H9 (cell line): ENCODE results near the gene NKD2. TPM values are rescaled to one million over a fixed set of nuclear protein-coding genes. Genes with fewer than 3 reads are reported as not detected.

Experiments
- DNase-seq: peaks from one replicate; pipeline ENCODE4 v3.0.0-alpha.2; 2017
- H2AFZ ChIP-seq: one replicate; pipeline ENCODE4 v1.6.1; 2013; ENCODE audit warnings: mild to moderate bottlenecking, low read length, control low read depth, moderate library complexity
- H2AK5ac ChIP-seq: 2 replicates; pipeline ENCODE4 v1.6.1; 2013; ENCODE audit warnings: low read length, control low read depth, mixed read lengths; ENCODE audit not compliant: insufficient read length
- H2BK120ac ChIP-seq: one replicate; pipeline ENCODE4 v1.6.1; 2013; ENCODE audit warnings: low read depth, mild to moderate bottlenecking, low read length, control low read depth, inconsistent platforms; ENCODE audit not compliant: poor library complexity, severe bottlenecking
- H2BK12ac ChIP-seq: 2 replicates; pipeline ENCODE4 v1.6.1; 2013; ENCODE audit warnings: low read length, control low read depth, mixed read lengths, low read depth; ENCODE audit not compliant: insufficient read length
- H2BK15ac ChIP-seq: 2 replicates; pipeline ENCODE4 v1.6.1; 2013; ENCODE audit warnings: low read depth, low read length, control low read depth
- H2BK20ac ChIP-seq: one replicate; pipeline ENCODE4 v1.6.1; 2013; ENCODE audit warnings: low read depth, mild to moderate bottlenecking, low read length, control low read depth, inconsistent platforms; ENCODE audit not compliant: poor library complexity, severe bottlenecking
- H2BK5ac ChIP-seq: 2 replicates; pipeline ENCODE4 v1.6.1; 2013; ENCODE audit warnings: low read length, control low read depth, mixed read lengths; ENCODE audit not compliant: insufficient read length
- H3K14ac ChIP-seq: 2 replicates; pipeline ENCODE4 v1.6.1; 2013; ENCODE audit warnings: low read length, control low read depth; ENCODE audit not compliant: insufficient read depth
- H3K18ac ChIP-seq: 2 replicates; pipeline ENCODE4 v1.6.1; 2013; ENCODE audit warnings: low read depth, mild to moderate bottlenecking, mixed read lengths, low read length, control low read depth; ENCODE audit not compliant: insufficient read length
- H3K23ac ChIP-seq: 2 replicates; pipeline ENCODE4 v1.6.1; 2013; ENCODE audit warnings: low read length, control low read depth, mixed read lengths, low read depth; ENCODE audit not compliant: insufficient read length
- H3K23me2 ChIP-seq: 2 replicates; pipeline ENCODE4 v1.6.1; 2013; ENCODE audit warnings: low read depth, mild to moderate bottlenecking, mixed read lengths, low read length, control low read depth; ENCODE audit not compliant: insufficient read length, poor library complexity, severe bottlenecking
- H3K27ac ChIP-seq: 2 replicates; pipeline ENCODE4 v1.5.1; 2013; ENCODE audit warnings: low read length, control low read depth, mixed read lengths, low read depth; ENCODE audit not compliant: insufficient read length
- H3K27me3 ChIP-seq: 2 replicates; pipeline ENCODE4 v1.6.1; 2013; ENCODE audit warnings: low read length, control low read depth, inconsistent platforms; ENCODE audit not compliant: insufficient read depth
- H3K4ac ChIP-seq: 2 replicates; pipeline ENCODE4 v1.6.1; 2013; ENCODE audit warnings: low read depth, mild to moderate bottlenecking, control low read depth, inconsistent platforms, low read length, moderate library complexity
- H3K4me1 ChIP-seq: 2 replicates; pipeline ENCODE4 v1.6.1; 2013; ENCODE audit warnings: low read length, control low read depth, inconsistent platforms; ENCODE audit not compliant: insufficient read depth
- H3K4me2 ChIP-seq: 2 replicates; pipeline ENCODE4 v1.6.1; 2013; ENCODE audit warnings: low read length, control low read depth, mixed read lengths; ENCODE audit not compliant: insufficient read length, insufficient read depth
- H3K56ac ChIP-seq: 2 replicates; pipeline ENCODE4 v1.6.1; 2013; ENCODE audit warnings: low read depth, mild to moderate bottlenecking, mixed read lengths, low read length, control low read depth; ENCODE audit not compliant: insufficient read length
- H3K79me1 ChIP-seq: 2 replicates; pipeline ENCODE4 v1.6.1; 2013; ENCODE audit warnings: low read depth, mild to moderate bottlenecking, moderate library complexity, low read length, control low read depth, inconsistent platforms; ENCODE audit not compliant: insufficient read depth, poor library complexity, severe bottlenecking
- H3K79me2 ChIP-seq: 2 replicates; pipeline ENCODE4 v1.6.1; 2013; ENCODE audit warnings: low read length, control low read depth, inconsistent platforms; ENCODE audit not compliant: insufficient read depth
- H3K9ac ChIP-seq: 2 replicates; pipeline ENCODE4 v1.6.1; 2013; ENCODE audit warnings: low read length, control low read depth, mixed read lengths; ENCODE audit not compliant: insufficient read length; ENCODE audit errors: extremely low read depth
- H3K9me3 ChIP-seq: one replicate; pipeline ENCODE4 v1.6.1; 2013; ENCODE audit warnings: low read depth, low read length, inconsistent platforms; ENCODE audit not compliant: control insufficient read depth
- H3T11ph ChIP-seq: one replicate; pipeline ENCODE4 v1.6.1; 2013; ENCODE audit warnings: mild to moderate bottlenecking, low read length, control low read depth, inconsistent platforms
- H4K20me1 ChIP-seq: one replicate; pipeline ENCODE4 v1.6.1; 2013; ENCODE audit not compliant: control insufficient read depth, insufficient read length, insufficient read depth
- H4K5ac ChIP-seq: 2 replicates; pipeline ENCODE4 v1.6.1; 2013; ENCODE audit warnings: low read depth, mild to moderate bottlenecking, mixed read lengths, low read length, control low read depth; ENCODE audit not compliant: insufficient read length
- H4K8ac ChIP-seq: replicated peaks from 2 replicates; pipeline ENCODE4 v1.6.1; 2013; ENCODE audit warnings: low read length, control low read depth, mixed read lengths, low read depth; ENCODE audit not compliant: insufficient read length
- H4K91ac ChIP-seq: 2 replicates; pipeline ENCODE4 v1.6.1; 2013; ENCODE audit warnings: low read depth, mild to moderate bottlenecking, moderate library complexity, mixed read lengths, low read length, control low read depth; ENCODE audit not compliant: insufficient read length
- H3K27ac Mint-ChIP-seq, 3 experiments: 2 replicates in 2 of 3; 3 replicates in 1 of 3; pipeline ENCODE4 v1.8.0; 2020 to 2021; ENCODE audit warnings: mixed read lengths in 3 of 3, mild to moderate bottlenecking in 1 of 3, moderate library complexity in 1 of 3
- H3K27me3 Mint-ChIP-seq: 2 replicates; pipeline ENCODE4 v1.8.0; 2021; ENCODE audit warnings: low read depth, mild to moderate bottlenecking, moderate library complexity, mixed read lengths
- H3K36me3 Mint-ChIP-seq, 3 experiments: 2 replicates in 2 of 3; 3 replicates in 1 of 3; pipeline ENCODE4 v1.8.0; 2020 to 2021; ENCODE audit warnings: low read depth in 3 of 3, mixed read lengths in 3 of 3; ENCODE audit not compliant: insufficient read depth in 1 of 3
- H3K4me1 Mint-ChIP-seq, 2 experiments: 2 replicates each; pipeline ENCODE4 v1.8.0; 2020; ENCODE audit warnings: mixed read lengths in 2 of 2
- H3K4me3 Mint-ChIP-seq, 2 experiments: 2 replicates in 1 of 2; 3 replicates in 1 of 2; pipeline ENCODE4 v1.8.0; 2020 to 2021; ENCODE audit warnings: mild to moderate bottlenecking in 2 of 2, mixed read lengths in 2 of 2, moderate library complexity in 1 of 2
- H3K9me3 Mint-ChIP-seq, 2 experiments: 2 replicates in 1 of 2; 3 replicates in 1 of 2; pipeline ENCODE4 v1.8.0; 2020; ENCODE audit warnings: mild to moderate bottlenecking in 2 of 2, mixed read lengths in 2 of 2, moderate library complexity in 1 of 2
- WGBS: extraction: QIAGEN DNeasy Blood & Tissue Kit; methylation state at CpG from one replicate; pipeline ENCODE4 v1.1.7; 2013; ENCODE audit warnings: missing lambda C conversion rate, low lambda C conversion rate, mixed read lengths; ENCODE audit not compliant: insufficient read length; ENCODE audit errors: extremely low coverage; 5-methylcytosine and 5-hydroxymethylcytosine counted together
- total RNA-seq: library from RNA; stranded (reverse); gene quantifications from 2 replicates; pipeline ENCODE4 v1.2.1, GENCODE V29; 2021
- TF ChIP-seq, protein P1 (sequence below): fragments of 200-600 bp; sonication (generic); conservative IDR thresholded peaks from 3 replicates; pipeline ENCODE4 v1.8.0; 2021; ENCODE audit warnings: antibody characterized with exemption, mild to moderate bottlenecking

The NKD2 gene
- total RNA-seq, 1 experiment from 2014 or later, result 7.3 TPM

DNA sequence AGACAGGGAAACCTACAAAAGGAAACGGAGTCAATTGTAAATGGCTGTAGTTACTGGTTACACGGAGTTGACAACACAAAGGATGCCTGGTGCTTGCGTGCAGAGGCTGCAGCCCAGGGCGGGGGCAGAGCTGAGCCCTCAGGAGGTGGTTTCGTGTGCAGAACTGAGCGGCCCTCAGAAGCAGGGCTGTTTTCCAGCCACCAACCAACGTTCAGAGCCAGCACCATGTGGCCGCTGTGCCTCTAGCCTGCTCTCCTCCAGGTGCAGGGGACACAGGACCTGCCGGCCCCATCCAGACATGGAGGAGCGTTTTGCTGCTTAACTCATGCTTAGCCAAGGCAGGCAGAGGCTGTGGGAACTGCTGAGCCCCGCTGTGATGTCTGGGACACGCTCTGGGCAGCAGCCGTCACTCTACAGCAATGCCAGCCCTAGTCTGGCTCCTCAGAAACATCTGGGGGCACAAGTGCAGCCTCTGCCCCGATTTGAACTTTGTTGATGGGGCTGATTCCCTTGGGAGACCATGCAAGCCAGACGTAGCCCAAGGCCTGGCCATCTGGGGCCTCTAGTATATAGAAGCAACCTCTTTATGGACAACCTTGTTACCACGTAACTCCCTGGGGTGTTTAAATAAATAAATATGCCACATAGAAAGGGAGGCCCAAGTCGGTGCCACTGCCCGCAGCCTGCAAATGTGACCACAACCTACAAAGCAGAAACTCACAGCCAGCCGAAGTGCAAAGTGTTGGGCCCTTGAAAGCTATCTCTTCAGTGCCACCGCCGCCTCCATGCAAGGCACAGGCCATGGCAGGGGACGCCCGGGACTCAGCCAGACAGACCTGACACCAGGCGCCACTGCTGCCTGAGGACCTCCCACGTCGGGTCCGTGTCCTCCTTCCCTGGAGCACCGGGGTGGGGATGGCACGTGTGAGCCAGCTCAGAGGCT lies 42.1 kb downstream of the NKD2 start:
- Histone ChIP-seq H2AK5ac (no peak overlapping the region), H3K23ac (no peak overlapping the region), H3K23me2 (no peaks in the 10 kb centered on the region), H3K4me1 (no peaks in the 10 kb centered on the region), H2BK20ac (no peak overlapping the region), H4K20me1 (peaks cover 3% of the 10 kb centered on the region), H3K56ac (no peak overlapping the region), H2BK120ac (no peak overlapping the region), H4K8ac (no peak overlapping the region), H3K4ac (no peak overlapping the region), H2BK15ac (no peak overlapping the region), H2AFZ (no peak overlapping the region), H2BK5ac (no peak overlapping the region), H3T11ph (no peak overlapping the region), H3K79me2 (no peaks in the 10 kb centered on the region), H3K4me2 (no peak overlapping the region), H3K27ac (no peak overlapping the region), H3K18ac (no peak overlapping the region), H2BK12ac (no peak overlapping the region), H3K27me3 (no peaks in the 10 kb centered on the region), H4K91ac (no peak overlapping the region), H3K14ac (no peak overlapping the region), H4K5ac (no peak overlapping the region), H3K9ac (no peak overlapping the region), H3K9me3 (no peaks in the 10 kb centered on the region), H3K79me1 (no peaks in the 10 kb centered on the region)
- Mint-ChIP-seq H3K27me3 (peaks cover 3% of the 10 kb centered on the region), H3K36me3 (peaks cover 2 to 34% (median 17%) of the 10 kb centered on the region in 3 experiments; a peak in 6 of 7 replicates), H3K4me3 (no peak overlapping the region), H3K9me3 (peaks cover 16 to 19% of the 10 kb centered on the region in 2 experiments), H3K27ac (no peak overlapping the region; a peak in 1 of 7 replicates), H3K4me1 (no peaks in the 10 kb centered on the region)
- no peak for DNase-seq
- TF ChIP-seq, protein P1, sequence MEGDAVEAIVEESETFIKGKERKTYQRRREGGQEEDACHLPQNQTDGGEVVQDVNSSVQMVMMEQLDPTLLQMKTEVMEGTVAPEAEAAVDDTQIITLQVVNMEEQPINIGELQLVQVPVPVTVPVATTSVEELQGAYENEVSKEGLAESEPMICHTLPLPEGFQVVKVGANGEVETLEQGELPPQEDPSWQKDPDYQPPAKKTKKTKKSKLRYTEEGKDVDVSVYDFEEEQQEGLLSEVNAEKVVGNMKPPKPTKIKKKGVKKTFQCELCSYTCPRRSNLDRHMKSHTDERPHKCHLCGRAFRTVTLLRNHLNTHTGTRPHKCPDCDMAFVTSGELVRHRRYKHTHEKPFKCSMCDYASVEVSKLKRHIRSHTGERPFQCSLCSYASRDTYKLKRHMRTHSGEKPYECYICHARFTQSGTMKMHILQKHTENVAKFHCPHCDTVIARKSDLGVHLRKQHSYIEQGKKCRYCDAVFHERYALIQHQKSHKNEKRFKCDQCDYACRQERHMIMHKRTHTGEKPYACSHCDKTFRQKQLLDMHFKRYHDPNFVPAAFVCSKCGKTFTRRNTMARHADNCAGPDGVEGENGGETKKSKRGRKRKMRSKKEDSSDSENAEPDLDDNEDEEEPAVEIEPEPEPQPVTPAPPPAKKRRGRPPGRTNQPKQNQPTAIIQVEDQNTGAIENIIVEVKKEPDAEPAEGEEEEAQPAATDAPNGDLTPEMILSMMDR, result no peak
- whole genome bisulfite sequencing, result no CpG with 5 or more reads among the region's 29 CpGs
